Mesothelial cell of epicardium (in vitro differentiated cells): Measurements from ENCODE around the gene GNAI2. TPM values are rescaled to one million over a fixed set of nuclear protein-coding genes. Genes with fewer than 3 reads are reported as not detected.

Source experiments
- DNase-seq, 2 experiments: peaks; one replicate each; pipeline ENCODE4 v3.0.0; 2021; ENCODE audit warnings: low spot score in 2 of 2; ENCODE audit not compliant: unreplicated experiment in 2 of 2
- H3K27ac Mint-ChIP-seq: 2 replicates; pipeline ENCODE4 v1.8.0; 2021; ENCODE audit warnings: mixed read lengths
- H3K27me3 Mint-ChIP-seq: 2 replicates; pipeline ENCODE4 v1.8.0; 2021; ENCODE audit warnings: low read depth, mixed read lengths
- H3K36me3 Mint-ChIP-seq: 2 replicates; pipeline ENCODE4 v1.8.0; 2021; ENCODE audit warnings: mixed read lengths
- H3K4me1 Mint-ChIP-seq: 2 replicates; pipeline ENCODE4 v1.8.0; 2021; ENCODE audit warnings: mixed read lengths
- H3K4me3 Mint-ChIP-seq: 2 replicates; pipeline ENCODE4 v1.8.0; 2021; ENCODE audit warnings: mild to moderate bottlenecking, moderate library complexity, mixed read lengths
- H3K9me3 Mint-ChIP-seq: 2 replicates; pipeline ENCODE4 v1.8.0; 2021; ENCODE audit warnings: mixed read lengths
- CTCF ChIP-seq: fragments of 200-600 bp; sonication (generic); IDR thresholded peaks from one replicate; pipeline ENCODE4 v1.5.0; 2021; ENCODE audit warnings: antibody characterized with exemption; ENCODE audit not compliant: unreplicated experiment
- total RNA-seq: library from RNA; stranded (reverse); gene quantifications from 3 replicates; pipeline ENCODE4 v1.2.1, GENCODE V29; 2021

Gene GNAI2
- total RNA-seq, 1 donor from 2014 or later: 156 TPM

GRCh38 chr3:50250514-50250913 is 14.5 kb downstream of the GNAI2 start:
- Mint-ChIP-seq H3K9me3 (no peaks in the 10 kb centered on the region), H3K36me3 (peaks cover 4% of the 10 kb centered on the region), H3K4me1 (peaks cover 18% of the 10 kb centered on the region), H3K27ac (no peak overlapping the region), H3K4me3 (no peak overlapping the region), H3K27me3 (no peaks in the 10 kb centered on the region)
- DNase-seq: no peak
- no peak for TF ChIP-seq CTCF

- no peak for TF ChIP-seq CTCF
- Mint-ChIP-seq H3K27ac (no peak overlapping the region), H3K36me3 (peaks cover 4% of the 10 kb centered on the region), H3K4me3 (no peak overlapping the region), H3K4me1 (peaks cover 12% of the 10 kb centered on the region), H3K9me3 (no peaks in the 10 kb centered on the region), H3K27me3 (no peaks in the 10 kb centered on the region)
- no peak for DNase-seq
Measured at GRCh38 chr3:50251220-50251619, 15.2 kb downstream of the GNAI2 start.

DNA sequence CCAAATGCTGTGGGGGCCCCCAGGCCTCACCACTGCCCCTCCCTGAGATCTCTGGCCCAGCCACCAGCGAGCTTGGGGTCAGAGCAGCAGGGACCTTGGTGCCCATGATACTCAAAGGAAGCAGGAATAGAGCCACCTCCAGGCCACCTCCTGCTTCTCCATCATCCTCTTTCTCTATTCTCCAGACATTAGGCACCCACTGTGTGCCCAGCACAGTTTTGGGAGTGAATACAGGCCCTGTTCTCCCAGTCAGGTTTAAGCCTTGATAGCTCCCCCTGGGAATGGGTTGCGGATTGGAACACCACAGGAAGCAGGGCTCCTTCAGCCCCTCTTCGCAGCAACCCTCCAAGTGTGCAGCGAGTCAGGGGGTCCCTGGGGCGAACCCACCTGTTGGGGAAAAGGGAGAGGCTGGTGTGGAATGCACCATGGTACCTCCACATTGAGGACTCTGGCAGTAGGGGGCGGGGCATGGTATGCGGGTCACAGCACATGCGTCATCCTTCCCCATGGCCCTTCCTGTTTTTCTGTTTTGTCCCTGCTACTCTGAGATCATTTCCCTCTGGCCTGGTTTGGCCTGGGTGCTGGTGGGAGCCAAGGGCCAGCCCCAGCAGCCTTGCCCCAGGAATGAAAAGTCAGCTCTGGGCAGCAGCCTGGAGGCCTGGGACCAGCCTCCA is 18.7 kb downstream of the GNAI2 start:
- peaks cover 13% of the 10 kb centered on the region for H3K36me3 Mint-ChIP-seq

DNA sequence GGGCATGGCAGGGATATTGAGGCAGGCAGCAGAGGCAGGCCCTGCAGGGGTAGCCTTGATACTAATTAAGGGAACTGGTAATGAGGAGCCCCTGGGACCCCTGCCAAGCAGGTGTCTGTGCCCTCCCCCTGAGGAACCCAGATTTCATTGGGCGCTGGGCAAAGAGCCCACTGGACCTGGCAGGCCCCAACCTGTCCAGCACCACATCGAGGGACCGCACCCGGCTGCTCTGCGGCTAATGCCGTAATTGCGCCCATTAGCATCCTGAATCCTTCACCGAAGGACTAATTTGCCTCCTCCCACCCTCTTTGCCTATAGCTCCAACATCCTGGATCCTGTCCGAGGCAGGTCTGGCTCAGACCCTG is 19.2 kb downstream of the GNAI2 start:
- H3K4me1 Mint-ChIP-seq: peaks cover 10% of the 10 kb centered on the region
- H3K9me3 Mint-ChIP-seq: no peaks in the 10 kb centered on the region
- no peak overlapping the region for H3K27ac Mint-ChIP-seq
- H3K36me3 Mint-ChIP-seq: peaks cover 13% of the 10 kb centered on the region
- no peak for DNase-seq
- no peak for TF ChIP-seq CTCF
- no peak overlapping the region for H3K4me3 Mint-ChIP-seq
- H3K27me3 Mint-ChIP-seq: no peaks in the 10 kb centered on the region

More for the DNA sequence above, 18.7 kb downstream of the GNAI2 start:
- TF ChIP-seq CTCF: no peak
- H3K27ac Mint-ChIP-seq: no peak overlapping the region
- no peak overlapping the region for H3K4me3 Mint-ChIP-seq
- peaks cover 9% of the 10 kb centered on the region for H3K4me1 Mint-ChIP-seq
- H3K9me3 Mint-ChIP-seq: no peaks in the 10 kb centered on the region
- no peaks in the 10 kb centered on the region for H3K27me3 Mint-ChIP-seq
- DNase-seq: no peak

- TF ChIP-seq CTCF: peak; percentile 34
- Mint-ChIP-seq H3K4me1 (peaks cover 18% of the 10 kb centered on the region), H3K27me3 (no peaks in the 10 kb centered on the region), H3K9me3 (no peaks in the 10 kb centered on the region), H3K36me3 (peaks cover 13% of the 10 kb centered on the region), H3K27ac (peak overlapping the region; percentile 76), H3K4me3 (no peak overlapping the region)
- DNase-seq: no peak
Measured at GRCh38 chr3:50256978-50257890, 21.2 kb downstream of the GNAI2 start.
